ENCODE measurements around the gene UTS2R.

GRCh38 chr17:82357394-82357793, 14.2 kb upstream of the UTS2R start:
- no peak for TF ChIP-seq CTCF (IDR thresholded peaks at IDR 0.05)
- TF ChIP-seq POLR2A (IDR thresholded peaks at IDR 0.05), result no peak

All from adrenal gland (tissue), 5 donors.